DND-41 (cell line): ENCODE data around the gene DCANP1.

ENCODE experiments used
- EZH2 ChIP-seq: IDR thresholded peaks from 3 replicates; pipeline ENCODE4 v1.6.1; 2012; ENCODE audit warnings: borderline replicate concordance, low read depth, mild to moderate bottlenecking, moderate library complexity, low read length, inconsistent platforms; ENCODE audit not compliant: severe bottlenecking
- TF ChIP-seq, protein P1 (sequence below): IDR thresholded peaks from 2 replicates; pipeline ENCODE4 v1.5.1; 2012; ENCODE audit warnings: borderline replicate concordance, low read length, moderate library complexity, mild to moderate bottlenecking; ENCODE audit not compliant: poor library complexity, severe bottlenecking; ENCODE audit errors: extremely low read depth

DNA sequence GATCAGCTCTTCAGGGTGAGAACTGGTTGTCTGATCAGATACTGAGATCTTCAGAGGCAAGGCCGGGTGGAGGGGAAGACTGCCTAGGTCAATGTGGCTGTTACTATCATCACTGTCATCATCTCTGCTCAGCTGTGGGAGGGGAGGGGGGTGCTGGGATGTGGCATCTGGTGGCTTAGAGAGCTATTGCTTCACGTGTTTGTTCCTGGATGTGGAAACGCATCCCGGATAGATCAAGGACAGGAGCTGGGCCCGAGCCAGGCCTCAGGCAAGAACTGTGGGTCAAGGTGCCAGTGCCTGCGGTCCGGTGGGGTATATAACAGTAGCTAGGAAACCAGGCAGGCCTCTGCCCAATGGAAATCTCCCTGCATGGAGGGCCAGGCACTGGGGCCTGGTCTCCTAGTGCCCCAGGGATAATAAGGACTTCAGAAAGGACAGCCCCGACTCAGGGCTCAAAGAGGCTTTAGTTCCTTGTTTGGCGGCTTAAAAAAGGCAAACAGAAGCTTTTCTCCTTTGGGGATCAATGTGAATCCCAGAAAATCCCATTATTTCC lies 35.3 kb upstream of the DCANP1 start:
- TF ChIP-seq, protein P1, sequence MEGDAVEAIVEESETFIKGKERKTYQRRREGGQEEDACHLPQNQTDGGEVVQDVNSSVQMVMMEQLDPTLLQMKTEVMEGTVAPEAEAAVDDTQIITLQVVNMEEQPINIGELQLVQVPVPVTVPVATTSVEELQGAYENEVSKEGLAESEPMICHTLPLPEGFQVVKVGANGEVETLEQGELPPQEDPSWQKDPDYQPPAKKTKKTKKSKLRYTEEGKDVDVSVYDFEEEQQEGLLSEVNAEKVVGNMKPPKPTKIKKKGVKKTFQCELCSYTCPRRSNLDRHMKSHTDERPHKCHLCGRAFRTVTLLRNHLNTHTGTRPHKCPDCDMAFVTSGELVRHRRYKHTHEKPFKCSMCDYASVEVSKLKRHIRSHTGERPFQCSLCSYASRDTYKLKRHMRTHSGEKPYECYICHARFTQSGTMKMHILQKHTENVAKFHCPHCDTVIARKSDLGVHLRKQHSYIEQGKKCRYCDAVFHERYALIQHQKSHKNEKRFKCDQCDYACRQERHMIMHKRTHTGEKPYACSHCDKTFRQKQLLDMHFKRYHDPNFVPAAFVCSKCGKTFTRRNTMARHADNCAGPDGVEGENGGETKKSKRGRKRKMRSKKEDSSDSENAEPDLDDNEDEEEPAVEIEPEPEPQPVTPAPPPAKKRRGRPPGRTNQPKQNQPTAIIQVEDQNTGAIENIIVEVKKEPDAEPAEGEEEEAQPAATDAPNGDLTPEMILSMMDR: no peak
- no peak for TF ChIP-seq EZH2
